ENCODE measurements around the gene UQCRHL. TPM values are rescaled to one million over a fixed set of nuclear protein-coding genes. Genes with fewer than 3 reads are reported as not detected.

UQCRHL gene
- total and polyA plus RNA-seq, 4 donors, result 1.2 to 4.6 (median 1.3) TPM

GRCh38 chr1:15808955-15809354 lies 1.5 kb upstream of the UQCRHL start:
- no peak for ATAC-seq (ENCODE audit: low FRiP score)
- H3K27ac ChIP-seq (ENCODE audit: low read depth in 1 of 2, low read length in 2 of 2), result no peak overlapping the region
- WGBS, 2 donors, result 86 to 92% methylated on average over 1 of the region's 1 CpG

GRCh38 chr1:15807121-15807520 lies 328 bp downstream of the UQCRHL start:
- Histone ChIP-seq H3K4me3 (ENCODE audit: low read length in 2 of 2) (no peak overlapping the region), H3K36me3 (ENCODE audit: control insufficient read depth in 1 of 2, insufficient read depth in 2 of 2, low read length in 1 of 2) (no peaks in the 10 kb centered on the region), H3K4me1 (ENCODE audit: control insufficient read depth in 1 of 2, insufficient read depth in 2 of 2, low read length in 2 of 2) (peaks cover 0 to 2% of the 10 kb centered on the region in 2 donors), H3K27me3 (ENCODE audit: control insufficient read depth in 1 of 2, insufficient read depth in 2 of 2, low read length in 1 of 2) (no peaks in the 10 kb centered on the region), H3K9me3 (ENCODE audit: control insufficient read depth, low read length) (no peaks in the 10 kb centered on the region), H3K27ac (ENCODE audit: low read depth in 1 of 2, low read length in 2 of 2) (no peak overlapping the region)
- no peak for ATAC-seq (ENCODE audit: low FRiP score)
- intact Hi-C loops (cut with DNase I), result no loop called here
- no peak for DNase-seq
- WGBS, 2 donors, result 94% methylated on average over 10 of the region's 10 CpGs

More at GRCh38 chr1:15808955-15809354, 1.5 kb upstream of the UQCRHL start:
- Histone ChIP-seq H3K4me1 (ENCODE audit: control insufficient read depth in 1 of 2, insufficient read depth in 2 of 2, low read length in 2 of 2) (peaks cover 0 to 2% of the 10 kb centered on the region in 2 donors), H3K27me3 (ENCODE audit: control insufficient read depth in 1 of 2, insufficient read depth in 2 of 2, low read length in 1 of 2) (no peaks in the 10 kb centered on the region), H3K4me3 (ENCODE audit: low read length in 2 of 2) (no peak overlapping the region), H3K36me3 (ENCODE audit: control insufficient read depth in 1 of 2, insufficient read depth in 2 of 2, low read length in 1 of 2) (no peaks in the 10 kb centered on the region), H3K9me3 (ENCODE audit: control insufficient read depth, low read length) (no peaks in the 10 kb centered on the region)
- DNase-seq, result peak in 1 of 2 donors; percentile 8
- intact Hi-C loops (cut with DNase I), result no loop called here

- Histone ChIP-seq H3K27ac (ENCODE audit: low read depth in 1 of 2, low read length in 2 of 2) (no peak overlapping the region), H3K4me3 (ENCODE audit: low read length in 2 of 2) (no peak overlapping the region), H3K4me1 (ENCODE audit: control insufficient read depth in 1 of 2, insufficient read depth in 2 of 2, low read length in 2 of 2) (peaks cover 0 to 5% of the 10 kb centered on the region in 2 donors), H3K36me3 (ENCODE audit: control insufficient read depth in 1 of 2, insufficient read depth in 2 of 2, low read length in 1 of 2) (no peaks in the 10 kb centered on the region), H3K9me3 (ENCODE audit: control insufficient read depth, low read length) (no peaks in the 10 kb centered on the region), H3K27me3 (ENCODE audit: control insufficient read depth in 1 of 2, insufficient read depth in 2 of 2, low read length in 1 of 2) (no peaks in the 10 kb centered on the region)
- peak in 1 of 2 donors; percentile 31 for DNase-seq
- 90 to 94% methylated on average over 8 of the region's 8 CpGs for WGBS, 2 donors
- intact Hi-C loops (cut with DNase I), result loop anchor here in 1 of 2 donors (5.0 kb wide), 2 partner anchors 148 to 188 kb away; no protein-coding TSS in a partner anchor
- no peak for ATAC-seq (ENCODE audit: low FRiP score)
Observed at GRCh38 chr1:15804060-15804459, 3.4 kb downstream of the UQCRHL start.

- Histone ChIP-seq H3K36me3 (ENCODE audit: control insufficient read depth in 1 of 2, insufficient read depth in 2 of 2, low read length in 1 of 2) (no peaks in the 10 kb centered on the region), H3K4me1 (ENCODE audit: control insufficient read depth in 1 of 2, insufficient read depth in 2 of 2, low read length in 2 of 2) (peaks cover 0 to 5% of the 10 kb centered on the region in 2 donors), H3K9me3 (ENCODE audit: control insufficient read depth, low read length) (no peaks in the 10 kb centered on the region), H3K27me3 (ENCODE audit: control insufficient read depth in 1 of 2, insufficient read depth in 2 of 2, low read length in 1 of 2) (no peaks in the 10 kb centered on the region), H3K27ac (ENCODE audit: low read depth in 1 of 2, low read length in 2 of 2) (no peak overlapping the region), H3K4me3 (ENCODE audit: low read length in 2 of 2) (no peak overlapping the region)
- DNase-seq, result peak in 1 of 2 donors; percentile 70
- WGBS, 2 donors, result 35 to 37% methylated on average over 4 of the region's 4 CpGs
- intact Hi-C loops (cut with DNase I), result loop anchor here in 1 of 2 donors (5.0 kb wide), 2 partner anchors 149 to 189 kb away; no protein-coding TSS in a partner anchor
- ATAC-seq (ENCODE audit: low FRiP score), result no peak
Observed at GRCh38 chr1:15803380-15803779, 4.1 kb downstream of the UQCRHL start.

DNA sequence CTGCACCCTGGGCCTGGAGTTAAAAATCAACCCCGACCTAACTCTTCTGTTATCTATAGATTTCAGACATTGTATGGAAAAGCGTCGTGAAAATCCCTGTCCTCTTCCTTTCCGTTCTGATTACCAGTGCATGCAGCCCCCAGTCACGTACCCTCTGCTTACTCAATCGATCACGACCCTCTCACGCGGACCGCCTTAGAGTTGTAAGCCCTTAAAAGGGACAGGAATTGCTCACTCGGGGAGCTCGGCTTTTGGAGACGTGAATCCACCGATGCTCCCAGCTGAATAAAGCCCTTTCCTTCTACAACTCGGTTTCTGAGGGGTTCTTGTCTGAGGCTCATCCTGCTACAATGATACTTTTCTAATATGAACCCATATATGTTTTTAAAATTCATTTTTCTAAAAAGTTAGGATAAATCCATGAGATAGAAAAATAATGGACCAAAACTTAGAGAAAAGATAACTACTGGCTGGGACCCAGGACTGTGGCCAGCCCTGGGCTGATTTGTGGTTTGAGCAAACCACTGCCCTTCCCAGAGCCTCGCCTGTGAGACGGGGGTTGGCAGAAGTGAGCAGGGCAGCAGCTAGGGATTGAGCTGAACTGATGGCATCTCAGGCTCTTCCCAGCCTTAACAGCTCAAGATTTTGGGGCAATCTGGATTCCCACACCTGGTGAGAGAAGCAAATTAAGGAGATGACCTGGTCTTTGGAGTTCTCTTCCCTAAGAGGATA lies 5.0 kb downstream of the UQCRHL start:
- intact Hi-C loops (cut with DNase I), result loop anchor here in 1 of 2 donors (5.0 kb wide), 2 partner anchors 150 to 190 kb away; no protein-coding TSS in a partner anchor

DNA sequence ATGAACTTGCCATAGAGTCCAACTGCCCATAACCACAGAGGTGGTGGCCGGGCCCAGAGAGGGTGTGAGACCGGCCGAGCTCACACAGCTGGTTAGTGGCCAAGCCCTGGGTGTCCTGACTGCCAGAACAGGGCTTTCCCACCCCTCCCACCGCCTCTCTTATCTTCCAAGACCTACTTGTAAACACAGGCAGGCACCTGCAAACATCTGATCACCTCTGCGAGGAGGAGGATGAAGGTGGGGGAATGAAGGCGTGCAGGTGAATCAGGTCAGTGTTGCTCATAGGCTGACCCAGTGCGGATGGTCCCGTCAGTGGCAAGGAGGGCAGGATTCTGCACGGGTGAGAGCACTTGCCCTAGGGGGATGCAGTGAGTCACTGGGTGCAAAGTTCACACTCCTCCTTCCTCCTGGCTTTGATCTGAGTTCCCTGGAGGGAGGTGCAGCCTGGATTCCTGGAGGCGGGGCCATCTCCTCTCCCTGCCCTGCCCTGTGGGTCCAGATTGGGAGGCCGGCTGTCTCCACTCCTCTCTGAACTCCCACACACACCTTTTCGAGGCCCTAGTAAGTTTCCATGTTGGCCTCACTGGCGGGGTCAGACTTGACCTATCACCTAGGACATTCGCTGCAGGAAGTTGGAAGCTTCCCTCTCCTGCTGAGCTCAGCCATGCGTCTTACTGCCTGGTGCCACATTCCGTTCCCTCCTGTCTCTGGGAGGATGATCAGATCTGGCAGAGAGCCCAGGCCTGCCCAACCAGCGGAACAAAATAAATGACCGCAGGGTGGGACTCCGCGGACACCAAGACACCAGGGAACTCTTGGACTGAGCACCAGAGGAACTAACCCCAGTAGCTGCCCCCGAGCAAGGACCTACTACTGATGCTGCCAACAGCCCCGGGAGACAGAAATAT lies 7.3 kb downstream of the UQCRHL start:
- 51 to 54% methylated on average over 22 of the region's 22 CpGs for WGBS, 2 donors
- Histone ChIP-seq H3K4me3 (ENCODE audit: low read length in 2 of 2) (no peak overlapping the region), H3K9me3 (ENCODE audit: control insufficient read depth, low read length) (no peaks in the 10 kb centered on the region), H3K36me3 (ENCODE audit: control insufficient read depth in 1 of 2, insufficient read depth in 2 of 2, low read length in 1 of 2) (no peaks in the 10 kb centered on the region), H3K27me3 (ENCODE audit: control insufficient read depth in 1 of 2, insufficient read depth in 2 of 2, low read length in 1 of 2) (no peaks in the 10 kb centered on the region), H3K4me1 (ENCODE audit: control insufficient read depth in 1 of 2, insufficient read depth in 2 of 2, low read length in 2 of 2) (peaks cover 1 to 5% of the 10 kb centered on the region in 2 donors), H3K27ac (ENCODE audit: low read depth in 1 of 2, low read length in 2 of 2) (peak overlapping the region; percentile 76 to 87)
- DNase-seq (no peak), ATAC-seq (ENCODE audit: low FRiP score) (peak; percentile 9)
- intact Hi-C loops (cut with DNase I), result loop anchor here (2.0 to 10.0 kb wide), 5 partner anchors 35 to 192 kb away; no protein-coding TSS in a partner anchor

More for the DNA sequence above, 5.0 kb downstream of the UQCRHL start:
- Histone ChIP-seq H3K9me3 (ENCODE audit: control insufficient read depth, low read length) (no peaks in the 10 kb centered on the region), H3K27ac (ENCODE audit: low read depth in 1 of 2, low read length in 2 of 2) (no peak overlapping the region), H3K4me3 (ENCODE audit: low read length in 2 of 2) (no peak overlapping the region), H3K4me1 (ENCODE audit: control insufficient read depth in 1 of 2, insufficient read depth in 2 of 2, low read length in 2 of 2) (peaks cover 0 to 5% of the 10 kb centered on the region in 2 donors), H3K36me3 (ENCODE audit: control insufficient read depth in 1 of 2, insufficient read depth in 2 of 2, low read length in 1 of 2) (no peaks in the 10 kb centered on the region), H3K27me3 (ENCODE audit: control insufficient read depth in 1 of 2, insufficient read depth in 2 of 2, low read length in 1 of 2) (no peaks in the 10 kb centered on the region)
- ATAC-seq (ENCODE audit: low FRiP score), result no peak
- no peak for DNase-seq
- WGBS, 2 donors, result 86 to 87% methylated on average over 17 of the region's 17 CpGs

GRCh38 chr1:15799004-15799867 lies 8.2 kb downstream of the UQCRHL start:
- ATAC-seq (ENCODE audit: low FRiP score), result peak; percentile 86
- intact Hi-C loops (cut with DNase I), result loop anchor here in 1 of 2 donors (2.0 to 10.0 kb wide), 3 partner anchors 36 to 148 kb away; no protein-coding TSS in a partner anchor
- H3K36me3 ChIP-seq (ENCODE audit: control insufficient read depth in 1 of 2, insufficient read depth in 2 of 2, low read length in 1 of 2), result no peaks in the 10 kb centered on the region
- peak; percentile 92 to 94 for DNase-seq
- no peaks in the 10 kb centered on the region for H3K9me3 ChIP-seq (ENCODE audit: control insufficient read depth, low read length)
- peaks cover 1 to 5% of the 10 kb centered on the region in 2 donors for H3K4me1 ChIP-seq (ENCODE audit: control insufficient read depth in 1 of 2, insufficient read depth in 2 of 2, low read length in 2 of 2)
- H3K4me3 ChIP-seq (ENCODE audit: low read length in 2 of 2), result no peak overlapping the region
- H3K27me3 ChIP-seq (ENCODE audit: control insufficient read depth in 1 of 2, insufficient read depth in 2 of 2, low read length in 1 of 2), result no peaks in the 10 kb centered on the region
- WGBS, 2 donors, result 5% methylated on average over 9 of the region's 9 CpGs
- H3K27ac ChIP-seq (ENCODE audit: low read depth in 1 of 2, low read length in 2 of 2), result peak overlapping the region; percentile 76 to 80

All from aorta (tissue), 5 donors.